HepG2 (cell line): ENCODE measurements around the gene LYPD1. TPM values are rescaled to one million over a fixed set of nuclear protein-coding genes. Genes with fewer than 3 reads are reported as not detected.

Experiments
- AHDC1 ChIP-seq: sonication (generic); formaldehyde crosslinking; IDR thresholded peaks from 2 replicates; pipeline ENCODE4 v1.5.1; 2020; ENCODE audit warnings: mild to moderate bottlenecking, missing genetic modification reagents, borderline replicate concordance
- AKAP8 ChIP-seq: sonication (generic); formaldehyde crosslinking; IDR thresholded peaks from 2 replicates; pipeline ENCODE4 v1.5.1; 2020; ENCODE audit warnings: mild to moderate bottlenecking, missing genetic modification reagents
- ASH2L ChIP-seq: fragments of 300-600, 200-600 bp; sonication (generic); IDR thresholded peaks from 2 replicates; pipeline ENCODE4 v1.7.0; 2017; ENCODE audit warnings: low read depth, mild to moderate bottlenecking, moderate library complexity, mixed read lengths, low read length; ENCODE audit not compliant: insufficient read length
- ATAD3A ChIP-seq: sonication (generic); formaldehyde crosslinking; IDR thresholded peaks from 2 replicates; pipeline ENCODE4 v1.4.0; 2020; ENCODE audit warnings: missing genetic modification reagents
- FIP1L1 ChIP-seq: fragments of 200-400 bp; formaldehyde crosslinking; IDR thresholded peaks from 2 replicates; pipeline ENCODE4 v1.6.1; 2018; ENCODE audit warnings: low read depth, mild to moderate bottlenecking, low read length, moderate library complexity, borderline replicate concordance; ENCODE audit not compliant: insufficient read depth
- FOXO4 ChIP-seq: sonication (generic); formaldehyde crosslinking; conservative IDR thresholded peaks from 2 replicates; pipeline ENCODE4 v1.8.1; 2023; ENCODE audit warnings: missing genetic modification reagents
- REXO4 ChIP-seq: sonication (generic); formaldehyde crosslinking; IDR thresholded peaks from 2 replicates; pipeline ENCODE4 v1.8.0; 2022; ENCODE audit warnings: missing genetic modification reagents, mild to moderate bottlenecking, borderline replicate concordance
- SIN3B ChIP-seq: fragments of 150-350 bp; IDR thresholded peaks from 2 replicates; pipeline ENCODE4 v1.6.1; 2014; ENCODE audit warnings: low read length
- TP53 ChIP-seq: sonication (generic); formaldehyde crosslinking; conservative IDR thresholded peaks from 2 replicates; pipeline ENCODE4 v1.4.0; 2020; ENCODE audit warnings: missing genetic modification reagents
- ZFX ChIP-seq: sonication (generic); formaldehyde crosslinking; IDR thresholded peaks from 2 replicates; pipeline ENCODE4 v1.4.0; 2020; ENCODE audit warnings: mild to moderate bottlenecking, low read depth, missing genetic modification reagents, moderate library complexity
- ZMYM3 ChIP-seq: sonication (generic); formaldehyde crosslinking; IDR thresholded peaks from 2 replicates; pipeline ENCODE4 v1.5.1; 2020; ENCODE audit warnings: mild to moderate bottlenecking, missing genetic modification reagents
- ZNF512 ChIP-seq: sonication (generic); formaldehyde crosslinking; IDR thresholded peaks from 2 replicates; pipeline ENCODE4 v1.4.0; 2020; ENCODE audit warnings: mild to moderate bottlenecking, missing genetic modification reagents
- ZNF772 ChIP-seq: sonication (generic); formaldehyde crosslinking; IDR thresholded peaks from 2 replicates; pipeline ENCODE4 v1.5.0; 2020; ENCODE audit warnings: mild to moderate bottlenecking, missing genetic modification reagents
- ZNF83 ChIP-seq: sonication (generic); formaldehyde crosslinking; IDR thresholded peaks from 2 replicates; pipeline ENCODE4 v1.4.0; 2020; ENCODE audit warnings: missing genetic modification reagents, mild to moderate bottlenecking, borderline replicate concordance
- polyA plus RNA-seq, 8 experiments: library from polyadenylated mRNA; depleted of rRNA in 3 of 8; stranded (reverse) in 7 of 8; unstranded in 1 of 8; fragments of >200 nt; fragmentation: Illumina TruSeq in 4 of 8; extraction: Trizol in 4 of 8; gene quantifications; 2 replicates each; pipeline versions ENCODE4 v1.2.1 to v1.2.3, GENCODE V29; 2011 to 2016; ENCODE audit warnings: low read depth in 4 of 8, missing spikeins in 1 of 8, mixed read lengths in 1 of 8; ENCODE audit not compliant: insufficient read depth in 1 of 8
- total RNA-seq, 5 experiments: library from RNA; depleted of rRNA; stranded (reverse); fragments of >200 nt; fragmentation: Illumina TruSeq; extraction: Trizol; gene quantifications; 2 replicates each; pipeline ENCODE4 v1.2.3, GENCODE V29; 2016; ENCODE audit warnings: low read depth in 1 of 5
- TF ChIP-seq, protein P1 (sequence below): IDR thresholded peaks from 2 replicates; pipeline ENCODE4 v1.6.1; 2016; ENCODE audit warnings: missing compliant biosample characterization, missing genetic modification reagents, borderline replicate concordance
- TF ChIP-seq, protein P2 (sequence below), 2 experiments: sonication (generic) in 1 of 2; formaldehyde crosslinking in 1 of 2; IDR thresholded peaks; 2 replicates each; pipeline versions ENCODE4 v1.4.0 to v1.6.1; 2018 to 2020; ENCODE audit warnings: missing genetic modification reagents in 2 of 2, borderline replicate concordance in 1 of 2, low read depth in 1 of 2, mild to moderate bottlenecking in 1 of 2, missing biosample characterization in 1 of 2

LYPD1 gene
- total and polyA plus RNA-seq, 2 of the 13 experiments (the other 11 are each of a cell fraction or from before 2014, with no cell fraction given) = not detected

DNA sequence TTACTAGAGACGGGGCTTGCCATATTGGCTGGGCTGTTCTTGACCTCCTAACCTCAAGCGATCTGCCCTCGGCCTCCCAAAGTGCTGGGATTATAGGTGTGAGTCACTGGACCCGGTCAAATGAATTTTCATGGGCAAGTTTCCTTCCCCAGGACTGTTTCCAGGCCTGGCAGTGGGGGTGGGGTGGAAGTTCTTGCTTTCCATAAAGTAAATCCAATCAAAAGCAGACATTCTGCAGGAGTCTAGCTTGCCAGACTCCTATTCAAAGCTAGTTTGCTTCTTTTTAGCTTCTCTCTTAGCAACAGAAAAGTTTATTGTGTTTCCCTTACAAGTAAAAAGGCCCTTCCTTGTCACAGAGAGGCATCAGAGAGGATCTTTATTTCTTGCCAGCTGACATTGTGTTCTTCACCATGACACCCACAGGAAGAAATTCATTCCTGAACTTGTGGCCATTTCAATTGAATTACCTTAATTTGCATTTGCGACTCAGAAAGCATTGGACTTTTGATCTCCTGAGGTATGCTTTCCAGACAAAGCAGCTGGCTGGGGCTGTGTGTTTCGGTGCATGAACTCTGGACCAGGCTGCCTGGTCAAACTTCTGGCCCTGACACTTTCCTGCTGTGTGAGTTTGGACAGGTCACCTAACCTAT is 37.9 kb downstream of the LYPD1 start (continued):
- peak; percentile 66 for TF ChIP-seq ASH2L
- no peak for TF ChIP-seq FIP1L1
- TF ChIP-seq REXO4 = no peak
- no peak for TF ChIP-seq FOXO4 (CRISPR knock-in tag)
- no peak for TF ChIP-seq ZNF512 (CRISPR knock-in tag)
- TF ChIP-seq TP53 (CRISPR knock-in tag) = no peak
- no peak for TF ChIP-seq ZNF83 (CRISPR knock-in tag)
- peak; percentile 86 for TF ChIP-seq ZMYM3
- peak; percentile 73; the same call in 1 of the 2 replicates for TF ChIP-seq AHDC1 (CRISPR knock-in tag)
- no peak for TF ChIP-seq AKAP8 (CRISPR knock-in tag)
- no peak for TF ChIP-seq ATAD3A
- no peak for TF ChIP-seq SIN3B
- peak; percentile 26; the same call in 1 of the 2 replicates for TF ChIP-seq ZFX (CRISPR knock-in tag)
- TF ChIP-seq ZNF772 (CRISPR knock-in tag) = 0 out of 2 replicates have a peak, but pooled peaks have one; percentile 31
- TF ChIP-seq, protein P1, sequence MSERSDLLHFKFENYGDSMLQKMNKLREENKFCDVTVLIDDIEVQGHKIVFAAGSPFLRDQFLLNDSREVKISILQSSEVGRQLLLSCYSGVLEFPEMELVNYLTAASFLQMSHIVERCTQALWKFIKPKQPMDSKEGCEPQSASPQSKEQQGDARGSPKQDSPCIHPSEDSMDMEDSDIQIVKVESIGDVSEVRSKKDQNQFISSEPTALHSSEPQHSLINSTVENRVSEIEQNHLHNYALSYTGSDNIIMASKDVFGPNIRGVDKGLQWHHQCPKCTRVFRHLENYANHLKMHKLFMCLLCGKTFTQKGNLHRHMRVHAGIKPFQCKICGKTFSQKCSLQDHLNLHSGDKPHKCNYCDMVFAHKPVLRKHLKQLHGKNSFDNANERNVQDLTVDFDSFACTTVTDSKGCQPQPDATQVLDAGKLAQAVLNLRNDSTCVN (CRISPR knock-in tag) = no peak
- TF ChIP-seq, protein P2, sequence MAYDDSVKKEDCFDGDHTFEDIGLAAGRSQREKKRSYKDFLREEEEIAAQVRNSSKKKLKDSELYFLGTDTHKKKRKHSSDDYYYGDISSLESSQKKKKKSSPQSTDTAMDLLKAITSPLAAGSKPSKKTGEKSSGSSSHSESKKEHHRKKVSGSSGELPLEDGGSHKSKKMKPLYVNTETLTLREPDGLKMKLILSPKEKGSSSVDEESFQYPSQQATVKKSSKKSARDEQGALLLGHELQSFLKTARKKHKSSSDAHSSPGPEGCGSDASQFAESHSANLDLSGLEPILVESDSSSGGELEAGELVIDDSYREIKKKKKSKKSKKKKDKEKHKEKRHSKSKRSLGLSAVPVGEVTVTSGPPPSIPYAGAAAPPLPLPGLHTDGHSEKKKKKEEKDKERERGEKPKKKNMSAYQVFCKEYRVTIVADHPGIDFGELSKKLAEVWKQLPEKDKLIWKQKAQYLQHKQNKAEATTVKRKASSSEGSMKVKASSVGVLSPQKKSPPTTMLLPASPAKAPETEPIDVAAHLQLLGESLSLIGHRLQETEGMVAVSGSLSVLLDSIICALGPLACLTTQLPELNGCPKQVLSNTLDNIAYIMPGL (CRISPR knock-in tag; IDR thresholded peaks at IDR 0.05; ENCODE audit: borderline replicate concordance in 1 of 2, low read depth in 1 of 2) = no peak
